HEK293 (cell line): ENCODE data around the gene HDAC7.

Source experiments
- CTCF ChIA-PET: fragments of 350-600 bp; formaldehyde crosslinking; extraction: SDS; loops from one replicate; lab custom pipeline; 2021; ENCODE audit warnings: antibody characterized with exemption; lab: Yijun Ruan, JAX
- POLR2A ChIA-PET: fragments of 300-600 bp; formaldehyde crosslinking; extraction: SDS; loops from one replicate; lab custom pipeline; 2020; ENCODE audit warnings: antibody characterized with exemption, inconsistent platforms; lab: Yijun Ruan, JAX
- H3K27ac ChIP-seq: fragments of 200-500 bp; sonication (Bioruptor generic); 2 replicates; pipeline ENCODE4 v1.5.1; 2014; ENCODE audit warnings: low read depth, low read length, control low read depth, inconsistent platforms; ENCODE audit errors: extremely low read depth
- H3K36me3 ChIP-seq, 2 experiments: fragments of 200-500 bp in 1 of 2; sonication (Bioruptor generic) in 1 of 2; 1 replicate in 1 of 2; 2 replicates in 1 of 2; pipeline ENCODE4 v1.5.1; 2014 to 2017; ENCODE audit warnings: inconsistent platforms in 2 of 2, low read length in 2 of 2; ENCODE audit not compliant: control insufficient read depth in 2 of 2, insufficient read depth in 1 of 2
- H3K4me1 ChIP-seq: fragments of 200-500 bp; sonication (Bioruptor generic); 2 replicates; pipeline ENCODE4 v1.5.1; 2014; ENCODE audit warnings: mild to moderate bottlenecking, low read length, inconsistent platforms; ENCODE audit not compliant: control insufficient read depth, insufficient read depth
- H3K4me3 ChIP-seq: 2 replicates; pipeline ENCODE4 v1.5.1; 2011; ENCODE audit warnings: low read depth, mild to moderate bottlenecking, control low read depth, low read length, moderate library complexity
- H3K9me3 ChIP-seq: fragments of 200-500 bp; sonication (Bioruptor generic); 2 replicates; pipeline ENCODE4 v1.5.1; 2014; ENCODE audit warnings: low read depth, low read length, inconsistent platforms; ENCODE audit not compliant: control insufficient read depth, insufficient read depth
- BCL11B ChIP-seq: fragments of 450-650 bp; formaldehyde crosslinking; IDR thresholded peaks from 2 replicates; pipeline ENCODE4 v1.5.1; 2016; ENCODE audit warnings: low read depth, missing biosample characterization, missing genetic modification characterization
- BCL6B ChIP-seq: fragments of 450-650 bp; formaldehyde crosslinking; IDR thresholded peaks from 2 replicates; pipeline ENCODE4 v1.5.1; 2017; ENCODE audit warnings: missing biosample characterization, missing genetic modification characterization
- FEZF1 ChIP-seq: fragments of 450-650 bp; formaldehyde crosslinking; IDR thresholded peaks from 2 replicates; pipeline ENCODE4 v1.5.1; 2016; ENCODE audit warnings: missing biosample characterization, missing genetic modification characterization
- HOXD13 ChIP-seq: sonication (generic); formaldehyde crosslinking; IDR thresholded peaks from 2 replicates; pipeline ENCODE4 v1.8.0; 2022; ENCODE audit warnings: missing genetic modification reagents, borderline replicate concordance
- PBX3 ChIP-seq: sonication (generic); formaldehyde crosslinking; IDR thresholded peaks from 2 replicates; pipeline ENCODE4 v1.8.1; 2022; ENCODE audit warnings: mild to moderate bottlenecking, moderate library complexity, missing genetic modification reagents
- SALL2 ChIP-seq: fragments of 450-650 bp; formaldehyde crosslinking; IDR thresholded peaks from 2 replicates; pipeline ENCODE4 v1.5.0; 2017; ENCODE audit warnings: missing biosample characterization, mild to moderate bottlenecking, missing genetic modification characterization, borderline replicate concordance
- ZBTB7A ChIP-seq: fragments of 450-650 bp; formaldehyde crosslinking; IDR thresholded peaks from 2 replicates; pipeline ENCODE4 v1.5.1; 2016; ENCODE audit warnings: low read depth, missing biosample characterization, missing genetic modification characterization
- ZFP37 ChIP-seq: fragments of 450-650 bp; formaldehyde crosslinking; IDR thresholded peaks from 2 replicates; pipeline ENCODE4 v1.5.1; 2016; ENCODE audit warnings: missing biosample characterization, missing genetic modification characterization
- ZNF223 ChIP-seq: fragments of 450-650 bp; formaldehyde crosslinking; IDR thresholded peaks from 2 replicates; pipeline ENCODE4 v1.5.1; 2016; ENCODE audit warnings: missing biosample characterization, missing genetic modification characterization
- ZNF274 ChIP-seq, 2 experiments: fragments of 200-500 bp in 1 of 2; fragments of 450-650 bp in 1 of 2; sonication (Bioruptor generic) in 1 of 2; formaldehyde crosslinking in 1 of 2; IDR thresholded peaks; 2 replicates each; pipeline versions ENCODE4 v1.5.1 to v1.6.1; 2014 to 2016; ENCODE audit warnings: borderline replicate concordance in 1 of 2, inconsistent platforms in 1 of 2, low read length in 1 of 2, missing biosample characterization in 1 of 2, missing genetic modification characterization in 1 of 2
- ZNF324 ChIP-seq: fragments of 450-650 bp; formaldehyde crosslinking; IDR thresholded peaks from 2 replicates; pipeline ENCODE4 v1.5.1; 2016; ENCODE audit warnings: missing biosample characterization, missing genetic modification characterization
- ZNF341 ChIP-seq: fragments of 450-650 bp; formaldehyde crosslinking; IDR thresholded peaks from 2 replicates; pipeline ENCODE4; 2016; ENCODE audit warnings: low read depth, missing biosample characterization, missing genetic modification characterization
- ZNF366 ChIP-seq: fragments of 450-650 bp; formaldehyde crosslinking; conservative IDR thresholded peaks from 2 replicates; pipeline ENCODE4 v1.5.1; 2016; ENCODE audit warnings: missing biosample characterization, missing genetic modification characterization
- ZNF404 ChIP-seq: fragments of 450-650 bp; formaldehyde crosslinking; IDR thresholded peaks from 2 replicates; pipeline ENCODE4 v1.5.1; 2017; ENCODE audit warnings: missing biosample characterization, missing genetic modification characterization
- ZNF624 ChIP-seq: fragments of 450-650 bp; formaldehyde crosslinking; IDR thresholded peaks from 2 replicates; pipeline ENCODE4 v1.5.1; 2017; ENCODE audit warnings: missing biosample characterization, missing genetic modification characterization
- ZNF626 ChIP-seq: fragments of 450-650 bp; sonication (Bioruptor Pico); formaldehyde crosslinking; IDR thresholded peaks from 2 replicates; pipeline ENCODE4 v1.5.1; 2018; ENCODE audit warnings: missing biosample characterization, missing genetic modification characterization, inconsistent platforms
- ZNF677 ChIP-seq: fragments of 450-650 bp; IDR thresholded peaks from 2 replicates; pipeline ENCODE4 v1.5.0; 2018; ENCODE audit warnings: missing biosample characterization, mild to moderate bottlenecking, missing genetic modification characterization, moderate library complexity
- ZNF704 ChIP-seq: fragments of 450-650 bp; formaldehyde crosslinking; IDR thresholded peaks from 2 replicates; pipeline ENCODE4 v1.5.1; 2016; ENCODE audit warnings: missing biosample characterization, missing genetic modification characterization
- ZNF707 ChIP-seq: fragments of 450-650 bp; formaldehyde crosslinking; IDR thresholded peaks from 2 replicates; pipeline ENCODE4 v1.5.1; 2016; ENCODE audit warnings: missing biosample characterization, missing genetic modification characterization
- ZNF791 ChIP-seq: fragments of 450-650 bp; formaldehyde crosslinking; IDR thresholded peaks from 2 replicates; pipeline ENCODE4 v1.5.1; 2016; ENCODE audit warnings: missing biosample characterization, missing genetic modification characterization
- TF ChIP-seq, protein P1 (sequence below): fragments of 450-650 bp; formaldehyde crosslinking; IDR thresholded peaks from 2 replicates; pipeline ENCODE4 v1.5.1; 2016; ENCODE audit warnings: missing biosample characterization, missing genetic modification characterization, borderline replicate concordance
- TF ChIP-seq, protein P2 (sequence below): fragments of 450-650 bp; formaldehyde crosslinking; IDR thresholded peaks from 2 replicates; pipeline ENCODE4 v1.5.1; 2016; ENCODE audit warnings: missing biosample characterization, missing genetic modification characterization
- TF ChIP-seq, protein P3 (sequence below): fragments of 450-650 bp; formaldehyde crosslinking; IDR thresholded peaks from 2 replicates; pipeline ENCODE4 v1.5.1; 2017; ENCODE audit warnings: missing biosample characterization, missing genetic modification characterization
- TF ChIP-seq, protein P4 (sequence below): fragments of 450-650 bp; formaldehyde crosslinking; IDR thresholded peaks from 2 replicates; pipeline ENCODE4 v1.5.1; 2016; ENCODE audit warnings: missing biosample characterization, missing genetic modification characterization

Gene HDAC7

DNA sequence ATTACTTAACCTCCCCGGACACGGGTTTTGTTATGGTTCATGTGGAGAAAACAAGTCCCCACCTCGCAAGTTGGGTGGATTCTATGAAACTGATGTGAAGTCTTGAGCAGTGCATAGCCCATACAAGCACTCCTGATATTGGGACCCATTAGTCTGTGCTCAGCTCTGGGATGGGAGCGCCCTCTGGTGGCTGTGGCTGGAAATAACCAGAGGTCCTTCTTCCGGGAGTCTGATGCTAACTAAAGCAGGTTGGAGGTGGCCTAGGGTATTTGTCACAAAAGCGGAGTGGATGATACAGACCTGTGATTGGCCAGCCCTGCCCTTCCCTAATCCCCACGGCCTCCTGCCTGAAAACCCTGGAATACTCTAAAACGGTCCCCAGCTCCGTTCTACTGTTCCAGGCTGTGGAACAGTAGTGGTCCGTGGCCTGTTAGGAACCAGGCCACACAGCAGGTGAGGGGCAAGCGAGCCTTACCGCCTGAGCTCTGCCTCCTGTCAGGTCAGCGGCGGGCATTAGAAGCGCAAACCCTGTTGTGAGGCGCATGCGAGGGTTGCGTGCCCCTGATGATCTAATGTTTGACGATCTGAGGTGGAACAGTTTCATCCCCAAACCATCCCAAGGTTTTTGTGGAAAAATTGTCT lies 40.3 kb downstream of the HDAC7 start (continued):
- TF ChIP-seq, protein P1, sequence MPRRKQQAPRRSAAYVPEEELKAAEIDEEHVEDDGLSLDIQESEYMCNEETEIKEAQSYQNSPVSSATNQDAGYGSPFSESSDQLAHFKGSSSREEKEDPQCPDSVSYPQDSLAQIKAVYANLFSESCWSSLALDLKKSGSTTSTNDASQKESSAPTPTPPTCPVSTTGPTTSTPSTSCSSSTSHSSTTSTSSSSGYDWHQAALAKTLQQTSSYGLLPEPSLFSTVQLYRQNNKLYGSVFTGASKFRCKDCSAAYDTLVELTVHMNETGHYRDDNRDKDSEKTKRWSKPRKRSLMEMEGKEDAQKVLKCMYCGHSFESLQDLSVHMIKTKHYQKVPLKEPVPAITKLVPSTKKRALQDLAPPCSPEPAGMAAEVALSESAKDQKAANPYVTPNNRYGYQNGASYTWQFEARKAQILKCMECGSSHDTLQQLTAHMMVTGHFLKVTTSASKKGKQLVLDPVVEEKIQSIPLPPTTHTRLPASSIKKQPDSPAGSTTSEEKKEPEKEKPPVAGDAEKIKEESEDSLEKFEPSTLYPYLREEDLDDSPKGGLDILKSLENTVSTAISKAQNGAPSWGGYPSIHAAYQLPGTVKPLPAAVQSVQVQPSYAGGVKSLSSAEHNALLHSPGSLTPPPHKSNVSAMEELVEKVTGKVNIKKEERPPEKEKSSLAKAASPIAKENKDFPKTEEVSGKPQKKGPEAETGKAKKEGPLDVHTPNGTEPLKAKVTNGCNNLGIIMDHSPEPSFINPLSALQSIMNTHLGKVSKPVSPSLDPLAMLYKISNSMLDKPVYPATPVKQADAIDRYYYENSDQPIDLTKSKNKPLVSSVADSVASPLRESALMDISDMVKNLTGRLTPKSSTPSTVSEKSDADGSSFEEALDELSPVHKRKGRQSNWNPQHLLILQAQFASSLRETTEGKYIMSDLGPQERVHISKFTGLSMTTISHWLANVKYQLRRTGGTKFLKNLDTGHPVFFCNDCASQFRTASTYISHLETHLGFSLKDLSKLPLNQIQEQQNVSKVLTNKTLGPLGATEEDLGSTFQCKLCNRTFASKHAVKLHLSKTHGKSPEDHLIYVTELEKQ (tag by site-specific recombination): no peak
- TF ChIP-seq ZNF324 (tag by site-specific recombination) (no peak), HOXD13 (CRISPR knock-in tag) (no peak), ZNF704 (tag by site-specific recombination) (no peak), ZFP37 (tag by site-specific recombination) (0 out of 2 replicates have a peak, but pooled peaks have one; percentile 21), ZNF341 (tag by site-specific recombination) (no peak), ZNF624 (tag by site-specific recombination) (no peak), ZNF791 (no peak), ZNF707 (no peak), ZBTB7A (no peak)
- TF ChIP-seq, protein P2, sequence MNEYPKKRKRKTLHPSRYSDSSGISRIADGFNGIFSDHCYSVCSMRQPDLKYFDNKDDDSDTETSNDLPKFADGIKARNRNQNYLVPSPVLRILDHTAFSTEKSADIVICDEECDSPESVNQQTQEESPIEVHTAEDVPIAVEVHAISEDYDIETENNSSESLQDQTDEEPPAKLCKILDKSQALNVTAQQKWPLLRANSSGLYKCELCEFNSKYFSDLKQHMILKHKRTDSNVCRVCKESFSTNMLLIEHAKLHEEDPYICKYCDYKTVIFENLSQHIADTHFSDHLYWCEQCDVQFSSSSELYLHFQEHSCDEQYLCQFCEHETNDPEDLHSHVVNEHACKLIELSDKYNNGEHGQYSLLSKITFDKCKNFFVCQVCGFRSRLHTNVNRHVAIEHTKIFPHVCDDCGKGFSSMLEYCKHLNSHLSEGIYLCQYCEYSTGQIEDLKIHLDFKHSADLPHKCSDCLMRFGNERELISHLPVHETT (tag by site-specific recombination): no peak
- TF ChIP-seq, protein P3, sequence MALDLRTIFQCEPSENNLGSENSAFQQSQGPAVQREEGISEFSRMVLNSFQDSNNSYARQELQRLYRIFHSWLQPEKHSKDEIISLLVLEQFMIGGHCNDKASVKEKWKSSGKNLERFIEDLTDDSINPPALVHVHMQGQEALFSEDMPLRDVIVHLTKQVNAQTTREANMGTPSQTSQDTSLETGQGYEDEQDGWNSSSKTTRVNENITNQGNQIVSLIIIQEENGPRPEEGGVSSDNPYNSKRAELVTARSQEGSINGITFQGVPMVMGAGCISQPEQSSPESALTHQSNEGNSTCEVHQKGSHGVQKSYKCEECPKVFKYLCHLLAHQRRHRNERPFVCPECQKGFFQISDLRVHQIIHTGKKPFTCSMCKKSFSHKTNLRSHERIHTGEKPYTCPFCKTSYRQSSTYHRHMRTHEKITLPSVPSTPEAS: no peak

DNA sequence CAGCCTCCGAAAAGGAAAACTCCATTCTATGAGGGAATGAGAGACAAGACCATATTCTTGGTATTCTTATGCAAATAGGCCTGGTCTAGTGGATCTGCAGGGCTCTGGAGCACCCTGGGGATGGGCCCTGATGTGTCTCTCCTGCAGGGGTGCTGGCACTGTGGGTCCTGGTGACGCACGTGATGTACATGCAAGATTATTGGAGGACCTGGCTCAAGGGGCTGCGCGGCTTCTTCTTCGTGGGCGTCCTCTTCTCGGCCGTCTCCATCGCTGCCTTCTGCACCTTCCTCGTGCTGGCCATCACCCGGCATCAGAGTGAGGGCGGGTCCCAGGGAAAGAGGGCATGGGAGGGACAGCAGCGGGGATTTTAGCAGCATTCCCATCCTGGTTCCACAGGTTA lies 40.8 kb downstream of the HDAC7 start:
- Histone ChIP-seq H3K27ac (no peak overlapping the region), H3K4me3 (no peak overlapping the region), H3K36me3 (peaks cover 3 to 27% of the 10 kb centered on the region in 2 experiments; a peak in 1 of 3 replicates), H3K4me1 (no peaks in the 10 kb centered on the region; the same call in 1 of the 2 replicates), H3K9me3 (no peaks in the 10 kb centered on the region)
- CTCF ChIA-PET: interaction anchor here (0.6 to 19.6 kb wide), 18 partner anchors 11 to 1112 kb away, joined by 3 to 784 read pairs (median 5); partner anchors contain the start of genes ENDOU and RAPGEF3
- POLR2A ChIA-PET: interaction anchor here (0.6 to 1.6 kb wide), 7 partner anchors 9 to 1588 kb away, joined by 3 to 8 read pairs (median 6); partner anchors contain the start of genes RPAP3 and SPATS2
- TF ChIP-seq ZNF274 (IDR thresholded peaks at IDR 0.05; ENCODE audit: low read length) (no peak), ZNF274 (tag by site-specific recombination; IDR thresholded peaks at IDR 0.05; ENCODE audit: borderline replicate concordance) (no peak), SALL2 (tag by site-specific recombination) (no peak), ZNF677 (tag by site-specific recombination) (no peak), ZNF223 (tag by site-specific recombination) (no peak), FEZF1 (tag by site-specific recombination) (no peak), ZNF404 (tag by site-specific recombination) (no peak), PBX3 (CRISPR knock-in tag) (no peak), BCL6B (no peak), BCL11B (no peak), ZNF366 (tag by site-specific recombination) (no peak), ZNF626 (tag by site-specific recombination) (no peak)
- TF ChIP-seq, protein P4, sequence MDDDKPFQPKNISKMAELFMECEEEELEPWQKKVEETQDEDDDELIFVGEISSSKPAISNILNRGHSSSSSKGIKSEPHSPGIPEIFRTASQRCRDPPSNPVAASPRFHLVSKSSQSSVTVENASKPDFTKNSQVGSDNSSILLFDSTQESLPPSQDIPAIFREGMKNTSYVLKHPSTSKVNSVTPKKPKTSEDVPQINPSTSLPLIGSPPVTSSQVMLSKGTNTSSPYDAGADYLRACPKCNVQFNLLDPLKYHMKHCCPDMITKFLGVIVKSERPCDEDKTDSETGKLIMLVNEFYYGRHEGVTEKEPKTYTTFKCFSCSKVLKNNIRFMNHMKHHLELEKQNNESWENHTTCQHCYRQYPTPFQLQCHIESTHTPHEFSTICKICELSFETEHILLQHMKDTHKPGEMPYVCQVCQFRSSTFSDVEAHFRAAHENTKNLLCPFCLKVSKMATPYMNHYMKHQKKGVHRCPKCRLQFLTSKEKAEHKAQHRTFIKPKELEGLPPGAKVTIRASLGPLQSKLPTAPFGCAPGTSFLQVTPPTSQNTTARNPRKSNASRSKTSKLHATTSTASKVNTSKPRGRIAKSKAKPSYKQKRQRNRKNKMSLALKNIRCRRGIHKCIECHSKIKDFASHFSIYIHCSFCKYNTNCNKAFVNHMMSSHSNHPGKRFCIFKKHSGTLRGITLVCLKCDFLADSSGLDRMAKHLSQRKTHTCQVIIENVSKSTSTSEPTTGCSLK (tag by site-specific recombination): no peak
